T-helper 2 cell treated with Interferon-gamma antibody and Interleukin-4, amounts not matched to agents 100 ng/mL and 5 ng/mL, for 36 hours (primary cell): ENCODE measurements around the gene MRPS10. TPM values are rescaled to one million over a fixed set of nuclear protein-coding genes. Genes with fewer than 3 reads are reported as not detected.
"Not testable (repeated sequence)": the region's sequence is repeated elsewhere in the genome, so short reads cannot be mapped to it uniquely, and the experiment has no call there.

Source experiments
- intact Hi-C: fragments of 100-400 bp; cut with micrococcal nuclease; formaldehyde crosslinking; loops from one replicate; pipeline ENCODE4 v1.15.1; 2023
- total RNA-seq: library from RNA; stranded (reverse); gene quantifications from 2 replicates; pipeline ENCODE4 v1.2.3, GENCODE V29; 2022

MRPS10 gene
- total RNA-seq, 1 donor from 2014 or later, result 35.9 TPM

DNA sequence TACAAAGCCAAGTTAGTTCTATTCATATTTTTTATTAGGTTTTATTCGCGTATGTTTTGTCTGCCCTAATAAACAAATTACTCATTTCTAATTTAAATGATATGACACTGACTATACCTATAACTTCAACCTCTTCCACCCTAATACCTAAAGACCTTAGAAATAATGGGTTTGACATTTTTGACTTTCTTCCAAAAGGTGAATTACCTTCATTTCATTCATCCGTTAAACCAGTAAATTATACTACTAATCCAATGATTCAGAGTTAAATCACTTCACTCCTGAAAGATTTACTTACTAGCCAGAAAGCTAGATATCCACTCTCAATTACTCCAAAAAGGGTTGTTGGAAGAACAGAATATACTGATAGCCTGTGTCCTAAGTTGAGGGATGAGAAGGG, 5.2 kb downstream of the MRPS10 start:
- intact Hi-C loops, result no loop called here

DNA sequence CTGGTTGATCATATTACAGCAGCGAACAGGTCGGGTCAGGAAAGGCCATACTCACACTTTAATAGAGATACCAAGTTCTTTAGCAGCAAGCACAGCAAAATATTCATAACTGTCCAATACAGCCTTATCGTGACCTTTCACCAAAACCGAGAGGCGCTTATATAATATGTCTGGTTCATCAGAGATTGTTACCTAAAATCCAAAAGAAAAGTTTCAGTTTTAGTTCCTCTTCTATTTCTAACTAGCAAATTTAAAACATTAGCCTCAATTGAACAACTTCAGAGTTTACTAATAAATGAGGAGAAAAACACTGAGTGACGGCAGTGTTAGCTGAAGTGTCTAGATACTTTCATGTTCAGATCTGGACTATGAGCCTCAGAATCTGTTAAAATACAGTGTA, 5.9 kb downstream of the MRPS10 start:
- intact Hi-C loops, result no loop called here

DNA sequence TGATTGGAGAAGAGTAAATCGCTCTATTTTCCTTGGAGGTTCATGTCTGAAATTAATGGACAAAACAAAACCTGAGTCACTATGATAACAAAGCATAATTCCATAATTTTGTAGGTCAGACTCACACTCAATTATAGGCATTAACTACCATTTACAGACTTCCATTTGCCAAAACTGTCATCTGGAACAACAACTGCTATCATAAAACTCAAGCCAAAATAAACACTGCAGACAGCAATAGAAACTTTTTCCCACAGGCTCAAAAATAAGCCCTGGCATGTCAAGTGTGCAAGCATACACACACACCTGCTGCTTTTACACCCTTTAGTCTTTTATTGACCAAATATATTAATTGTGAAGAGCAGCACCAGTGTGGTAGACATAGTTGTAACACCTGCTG, 7.1 kb downstream of the MRPS10 start:
- intact Hi-C loops, result no loop called here

DNA sequence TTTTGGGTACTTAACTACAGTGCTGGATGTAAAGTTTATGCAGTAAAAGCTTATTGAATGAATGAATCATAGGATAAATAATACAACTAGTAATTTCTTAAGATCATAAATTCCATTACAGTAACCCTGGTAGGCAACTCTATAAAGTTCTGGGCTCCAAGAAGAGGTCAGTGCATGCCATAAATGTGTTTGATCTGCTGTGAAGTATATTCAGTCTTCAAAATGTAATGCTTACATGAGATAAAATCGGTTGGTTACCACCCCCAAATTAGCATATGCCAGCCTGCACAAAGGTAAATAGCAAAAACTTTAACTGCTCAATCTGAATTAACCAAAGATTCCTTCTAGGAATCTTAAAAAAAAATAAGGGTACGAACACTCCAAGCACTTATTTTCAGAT, 10.1 kb downstream of the MRPS10 start:
- intact Hi-C loops, result not testable (repeated sequence)

DNA sequence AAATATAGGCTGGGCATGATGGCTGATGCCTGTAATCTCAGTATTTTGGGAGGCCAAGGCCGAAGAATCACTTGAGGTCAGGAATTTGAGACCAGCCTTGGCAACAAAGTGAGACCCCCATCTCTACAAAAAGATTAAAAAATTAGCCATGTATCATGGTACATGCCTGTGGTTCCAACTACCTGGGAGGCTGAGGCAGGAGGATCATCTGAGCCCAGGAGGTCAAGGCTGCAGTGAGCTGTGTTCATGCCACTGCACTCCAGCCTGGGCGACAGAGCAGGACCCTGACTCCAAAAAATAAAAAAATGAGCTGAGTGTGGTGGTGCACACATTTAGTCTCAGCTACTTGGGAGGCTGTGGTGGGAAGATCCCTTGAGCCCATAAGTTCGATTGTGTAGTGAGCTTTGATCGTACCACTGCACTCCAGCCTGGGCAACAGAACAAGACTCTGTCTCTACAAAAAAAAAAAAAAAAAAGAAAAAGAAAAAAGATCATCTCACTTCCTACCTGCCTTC, 12.8 kb downstream of the MRPS10 start:
- intact Hi-C loops, result no loop called here

DNA sequence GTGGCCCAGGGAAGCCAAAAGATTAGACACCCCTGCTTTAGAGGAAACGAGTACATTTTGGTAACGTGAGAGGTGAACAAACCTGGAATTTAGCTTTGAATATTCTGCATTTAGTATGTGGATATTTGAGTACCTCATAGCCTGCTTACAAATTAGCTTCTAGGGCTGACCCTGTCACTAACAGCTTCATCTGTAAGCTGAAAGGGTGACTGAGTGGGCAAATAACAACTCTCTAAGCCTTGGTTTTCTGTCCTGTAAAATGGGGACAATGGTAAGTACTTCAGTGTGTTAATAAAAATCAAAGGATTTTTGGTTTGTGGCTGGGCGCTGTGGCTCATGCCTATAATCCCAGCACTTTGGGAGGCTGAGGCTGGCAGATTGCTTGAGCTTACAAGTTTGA, 14.5 kb downstream of the MRPS10 start:
- intact Hi-C loops, result no loop called here

DNA sequence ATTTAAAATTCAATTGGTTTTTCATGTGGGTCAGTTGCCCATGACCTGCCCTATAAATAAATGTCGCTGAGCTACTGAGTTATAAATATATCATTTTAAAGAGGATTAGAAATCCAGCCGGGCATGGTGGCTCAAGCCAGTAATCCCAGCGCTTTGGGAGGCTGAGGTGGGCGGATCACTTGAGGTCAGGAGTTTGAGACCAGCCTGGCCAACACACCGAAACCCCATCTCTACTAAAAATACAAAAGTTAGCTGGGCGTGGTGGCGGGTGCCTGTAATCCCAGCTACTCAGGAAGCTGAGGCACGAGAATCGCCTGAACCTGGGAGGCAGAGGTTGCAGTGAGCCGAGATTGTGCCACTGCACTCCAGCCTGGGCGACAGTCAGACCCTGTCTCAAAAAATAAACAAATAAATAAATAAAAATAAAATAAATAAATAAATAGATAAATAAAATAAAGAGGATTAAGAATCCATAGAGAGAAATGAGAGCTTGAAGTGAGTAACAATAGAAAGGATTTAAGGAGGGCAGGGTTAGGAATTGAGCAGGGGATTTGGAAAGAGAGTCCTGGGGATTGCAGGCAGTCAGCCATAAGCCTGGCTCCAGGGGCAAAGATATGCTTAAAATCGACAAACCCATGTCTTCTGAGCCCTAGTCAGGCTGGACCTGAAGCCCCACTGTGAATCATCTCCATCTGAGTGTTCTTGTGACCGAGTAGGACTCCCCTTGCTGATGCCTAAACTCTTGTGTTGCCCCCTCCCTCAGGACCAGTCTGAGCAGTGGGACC, 15.3 kb downstream of the MRPS10 start:
- intact Hi-C loops, result not testable (repeated sequence)

DNA sequence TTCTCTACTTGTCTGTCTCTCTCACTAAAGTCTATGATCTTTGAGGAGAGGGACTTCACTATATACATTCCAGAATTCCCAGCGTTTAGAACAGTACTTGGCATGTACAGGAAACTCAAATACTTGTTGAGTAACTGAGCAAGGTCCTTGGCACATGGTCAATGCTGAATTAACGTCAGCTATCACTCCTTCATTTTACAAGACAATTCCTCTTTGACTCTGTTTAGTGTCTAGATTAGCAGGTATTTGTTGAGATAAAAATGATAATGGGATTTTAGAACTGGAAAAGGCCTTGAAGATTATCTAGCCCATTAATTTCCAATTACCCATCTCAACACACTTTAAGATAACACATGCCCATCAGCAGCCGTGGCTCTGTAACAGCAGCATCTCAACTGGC, 16.3 kb downstream of the MRPS10 start:
- intact Hi-C loops, result no loop called here

DNA sequence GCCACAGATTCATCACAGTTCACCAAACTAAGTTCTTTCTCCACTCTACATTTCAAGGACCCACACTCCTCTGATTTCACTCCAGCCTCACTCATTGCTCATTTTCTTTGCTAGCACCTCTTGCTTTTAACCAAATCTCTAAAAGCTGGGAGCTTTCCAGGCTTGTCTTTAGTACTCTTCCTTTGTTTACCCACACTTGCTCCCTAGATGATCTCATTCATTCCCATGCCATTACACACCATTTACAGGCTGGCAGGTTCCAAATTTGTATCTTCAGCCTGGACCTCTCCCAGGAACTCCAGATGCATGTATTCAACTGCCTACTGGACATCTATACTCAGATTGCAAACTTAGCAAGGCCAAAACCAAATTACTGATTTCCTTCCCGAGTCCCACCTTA, 17.6 kb downstream of the MRPS10 start:
- intact Hi-C loops, result no loop called here

DNA sequence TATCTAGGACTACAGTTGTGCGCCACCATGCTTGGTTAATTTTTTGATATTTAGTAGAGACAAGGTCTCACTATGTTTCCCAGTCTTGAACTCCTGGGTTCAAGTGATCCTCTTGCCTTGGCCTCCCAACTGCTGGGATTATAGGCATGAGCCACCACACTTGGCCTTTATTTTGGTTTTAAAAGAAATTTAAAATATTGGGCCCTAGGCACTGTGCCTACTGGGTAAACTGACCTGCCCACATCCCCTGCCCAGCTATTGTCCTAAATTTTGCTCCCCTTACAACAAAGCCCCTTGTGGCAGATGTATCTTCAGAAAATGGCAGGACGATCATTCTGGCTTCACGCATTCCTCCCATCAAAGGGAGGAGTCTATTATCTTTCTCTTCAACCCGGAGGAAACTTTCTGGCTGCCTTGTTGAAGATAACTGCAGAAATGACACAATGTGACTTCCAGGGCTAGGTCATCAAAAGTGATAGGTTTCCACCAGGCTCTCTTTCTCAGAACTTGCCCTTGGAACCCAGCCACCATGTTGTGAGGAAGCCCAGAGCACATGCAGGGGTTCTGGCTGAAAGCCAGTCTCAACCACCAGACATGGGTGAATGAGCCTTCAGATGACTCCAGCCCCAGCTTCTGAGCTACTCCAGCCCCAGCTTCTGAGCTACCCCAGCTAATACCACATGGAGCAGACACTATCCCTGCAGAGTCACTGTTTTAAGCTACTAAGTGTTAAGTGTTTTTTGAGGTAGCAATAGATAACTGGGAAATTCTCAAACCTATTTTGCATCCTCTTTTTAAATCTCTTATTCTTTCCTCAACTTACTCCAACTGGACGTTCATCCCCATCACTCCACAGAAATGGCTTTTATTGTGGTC, 18.3 kb downstream of the MRPS10 start:
- intact Hi-C loops, result no loop called here

DNA sequence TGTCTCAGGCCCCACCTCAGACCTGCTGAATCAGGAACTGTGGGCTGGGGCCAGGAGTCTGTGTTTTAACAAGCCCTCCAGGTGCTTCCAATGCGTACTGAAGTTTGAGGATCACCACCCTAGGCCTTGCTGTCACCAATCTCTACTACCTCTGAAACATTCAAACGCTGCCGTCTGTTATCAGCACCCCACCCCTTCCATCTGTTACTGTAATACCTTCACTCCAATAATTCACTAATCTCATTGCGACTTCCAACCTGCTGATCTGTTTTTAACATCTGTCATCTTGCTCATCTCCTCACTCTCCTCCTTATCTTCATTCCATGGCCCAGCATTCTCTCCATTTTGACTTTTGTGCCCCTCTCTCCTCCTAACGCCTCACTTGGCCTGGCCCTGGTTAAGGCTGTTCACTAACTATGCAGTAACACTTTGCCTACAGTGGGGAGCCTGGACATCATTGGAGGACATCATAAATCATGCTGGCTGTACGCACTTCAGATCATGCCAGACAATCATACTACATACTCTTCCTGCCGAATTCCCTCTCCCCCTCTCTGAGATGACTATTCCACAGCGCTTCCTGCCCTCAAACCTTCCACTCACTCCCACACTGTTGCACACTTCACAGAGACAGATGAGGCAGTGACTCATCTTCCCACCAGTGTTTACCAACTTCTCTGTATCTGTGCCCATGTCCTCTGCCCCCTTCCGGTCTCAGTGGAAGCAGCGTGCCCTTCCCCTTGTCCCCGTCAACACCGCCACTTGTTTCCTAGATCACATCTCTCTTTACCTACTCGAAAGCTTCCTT, 19.9 kb downstream of the MRPS10 start:
- intact Hi-C loops, result no loop called here

DNA sequence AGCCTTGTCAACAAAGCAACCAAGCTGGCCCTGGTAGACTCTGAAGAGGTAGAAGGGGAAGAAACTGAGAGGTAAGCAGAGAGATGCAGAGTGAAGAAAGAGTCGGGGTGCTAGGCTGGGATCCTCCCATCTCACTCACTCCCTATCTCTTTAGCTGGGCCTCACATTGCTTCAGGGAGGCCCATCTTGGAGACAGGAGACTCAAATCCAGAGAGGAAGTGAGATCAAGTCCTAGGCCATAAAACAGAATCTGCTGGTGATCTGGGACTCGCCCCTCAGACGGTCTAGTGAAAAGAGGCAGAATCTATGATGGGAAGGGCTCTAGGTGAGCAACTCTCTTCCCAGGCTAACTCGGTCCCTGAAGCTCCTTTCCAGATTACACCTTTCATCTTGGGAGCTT, 22.2 kb downstream of the MRPS10 start:
- intact Hi-C loops, result no loop called here

DNA sequence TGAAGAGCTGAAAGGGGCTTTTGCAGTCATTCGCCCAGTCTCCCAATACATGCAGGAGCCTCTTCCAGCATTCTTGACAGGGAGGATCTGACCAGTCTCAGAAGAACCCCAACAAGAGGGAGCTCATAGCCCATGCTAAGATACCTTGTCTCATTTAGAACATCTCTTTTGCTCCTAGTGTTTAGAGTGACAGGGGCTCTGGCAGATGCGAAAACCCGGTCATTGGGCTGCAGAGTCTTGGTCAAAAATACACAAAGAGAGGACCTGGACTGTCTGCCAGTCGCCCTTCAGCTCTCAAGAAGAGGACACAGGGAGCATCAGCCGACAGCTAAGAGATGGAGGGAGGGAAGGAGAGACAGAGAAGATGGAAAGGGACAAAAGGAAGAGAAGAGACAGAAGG, 23.6 kb downstream of the MRPS10 start:
- intact Hi-C loops, result no loop called here

DNA sequence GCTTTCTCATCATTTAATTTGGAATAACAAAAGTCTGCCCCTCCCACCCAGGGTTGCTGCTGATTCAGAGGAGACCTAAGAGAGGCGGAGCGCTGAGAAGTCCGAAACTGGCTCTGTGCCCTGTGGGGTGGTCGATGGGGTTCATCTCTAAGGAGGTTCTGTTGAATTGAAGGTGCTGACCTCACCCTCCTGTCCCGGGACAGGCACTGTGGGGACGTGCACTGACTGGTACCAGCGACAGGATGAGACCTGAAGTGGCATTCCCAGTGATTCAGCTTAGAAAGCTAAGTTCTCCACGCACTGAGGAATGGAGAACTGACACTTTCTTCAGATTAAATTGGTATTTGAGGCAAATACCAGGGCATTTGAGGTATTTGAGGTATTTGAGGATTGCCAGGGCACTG, 24.2 kb downstream of the MRPS10 start:
- intact Hi-C loops, result no loop called here

DNA sequence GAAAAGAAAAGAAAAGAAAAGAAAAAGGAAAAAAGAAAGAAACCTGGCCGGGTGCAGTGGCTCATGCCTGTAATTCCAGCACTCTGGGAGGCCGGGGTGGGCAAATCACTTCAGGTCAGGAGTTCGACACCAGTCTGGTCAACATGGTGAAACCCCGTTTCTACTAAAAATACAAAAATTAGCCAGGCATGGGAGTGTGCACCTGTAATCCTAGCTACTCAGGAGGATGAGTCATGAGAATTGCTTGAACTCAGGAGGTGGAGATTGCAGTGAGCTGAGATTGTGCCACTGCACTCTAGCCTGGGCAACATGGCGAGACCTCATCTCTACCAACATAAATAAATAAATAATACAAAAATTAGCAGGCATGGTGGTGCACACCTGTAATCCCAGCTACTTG, 25.3 kb downstream of the MRPS10 start:
- intact Hi-C loops, result not testable (repeated sequence)

DNA sequence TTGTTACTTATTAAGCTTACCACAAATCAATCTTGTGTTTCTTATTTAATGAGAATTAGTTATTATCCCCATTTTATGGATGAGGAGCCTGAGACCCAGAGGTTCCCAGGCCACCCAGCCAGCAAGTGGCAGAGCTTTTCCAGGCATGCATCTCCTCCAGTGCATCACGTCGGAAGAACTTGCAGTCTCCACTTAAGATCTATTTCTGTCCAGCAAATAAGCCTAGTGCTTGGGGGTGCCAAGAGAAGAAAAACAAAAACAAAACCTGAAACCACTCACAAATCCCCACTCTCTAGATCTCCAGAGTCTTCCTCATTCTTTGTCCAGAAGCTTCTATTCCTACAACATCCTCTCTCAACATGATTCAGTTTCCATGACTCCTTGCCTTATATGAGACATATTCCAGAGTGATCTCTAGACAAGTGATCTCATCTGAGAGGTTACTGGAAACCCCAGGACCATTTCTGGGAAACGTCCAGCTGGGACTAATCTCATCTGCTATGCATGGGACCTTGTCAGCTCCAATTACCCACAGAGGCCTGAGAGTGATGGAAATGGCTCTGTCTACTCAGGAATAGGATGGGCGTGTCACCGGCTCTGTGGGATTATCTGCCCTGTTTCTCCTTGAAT, 27.0 kb downstream of the MRPS10 start:
- intact Hi-C loops, result no loop called here

DNA sequence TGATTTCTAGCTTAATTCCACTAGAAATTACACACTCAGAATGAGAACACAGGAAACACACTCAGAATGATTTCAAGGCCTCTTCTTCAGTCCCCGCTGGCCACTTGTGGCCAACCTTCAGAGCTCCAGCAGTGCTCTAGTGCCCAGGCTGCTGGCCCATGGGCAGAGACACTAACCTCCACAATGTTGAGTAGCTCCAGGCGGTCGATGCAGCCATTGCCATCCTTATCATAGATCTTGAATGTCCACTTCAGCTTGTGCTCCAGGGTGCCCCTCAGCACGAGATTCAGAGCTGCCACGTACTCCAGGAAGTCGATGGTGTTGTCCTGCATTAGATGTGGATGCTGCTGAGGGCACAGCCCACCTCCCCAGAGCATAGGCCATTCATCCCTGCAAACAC, 29.3 kb downstream of the MRPS10 start:
- intact Hi-C loops, result no loop called here

DNA sequence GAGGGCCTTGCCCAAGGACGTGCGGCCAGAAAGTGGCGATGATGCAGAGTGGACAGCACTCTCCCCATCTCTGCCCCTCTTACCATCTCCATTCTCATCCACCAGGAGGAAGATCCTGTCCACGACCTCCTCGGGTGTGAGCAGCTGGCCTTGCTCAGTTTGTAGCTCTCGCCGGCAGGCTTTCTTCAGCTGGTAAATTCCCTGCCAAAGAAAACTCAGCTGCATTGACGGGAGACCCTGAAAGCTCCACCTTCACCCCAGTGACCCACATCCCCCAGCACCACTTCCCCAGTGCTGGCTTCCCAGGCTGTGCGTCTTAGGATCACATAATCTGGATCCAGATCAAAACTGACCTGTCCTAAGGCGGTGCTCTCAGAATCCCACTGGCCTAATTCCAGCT, 32.1 kb downstream of the MRPS10 start:
- intact Hi-C loops, result no loop called here

DNA sequence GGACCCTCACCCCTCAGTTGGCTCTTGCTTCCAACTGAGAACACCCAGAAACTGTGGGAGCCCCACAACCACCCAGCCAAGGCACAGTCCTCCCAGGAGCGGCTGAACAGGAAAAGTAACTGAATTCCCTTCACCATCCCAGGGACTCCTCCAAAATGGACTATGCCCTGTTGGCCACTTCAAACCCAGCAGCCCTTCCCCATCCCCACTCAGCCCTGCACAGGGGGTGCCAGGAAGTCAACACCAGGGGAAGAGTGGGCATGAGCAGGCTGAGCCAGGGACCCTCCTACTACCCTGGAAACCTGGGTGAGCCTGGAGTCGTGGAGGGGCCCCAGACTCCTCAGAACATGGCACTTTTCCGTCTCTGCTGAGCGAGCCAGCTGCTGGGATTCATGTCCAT, 33.2 kb downstream of the MRPS10 start:
- intact Hi-C loops, result no loop called here

DNA sequence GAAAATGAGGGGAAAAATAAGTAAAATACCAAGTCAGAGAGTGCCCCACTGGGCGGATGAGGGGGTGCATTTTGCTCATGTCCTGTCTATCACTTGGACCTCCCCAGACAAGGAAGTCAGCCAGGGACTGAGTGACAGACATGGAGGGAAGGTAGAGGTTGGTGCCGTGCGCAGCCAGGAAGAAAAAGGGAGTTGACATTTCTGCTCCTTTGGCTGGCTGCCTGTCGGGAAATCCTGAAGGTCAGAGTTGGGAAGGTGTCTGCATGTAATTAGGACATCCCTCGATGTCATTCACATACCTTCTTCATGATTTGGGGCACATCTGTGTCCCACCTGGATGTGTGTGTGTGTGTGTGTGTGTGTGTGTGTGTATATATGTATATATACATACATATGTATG, 35.6 kb downstream of the MRPS10 start:
- intact Hi-C loops, result no loop called here

DNA sequence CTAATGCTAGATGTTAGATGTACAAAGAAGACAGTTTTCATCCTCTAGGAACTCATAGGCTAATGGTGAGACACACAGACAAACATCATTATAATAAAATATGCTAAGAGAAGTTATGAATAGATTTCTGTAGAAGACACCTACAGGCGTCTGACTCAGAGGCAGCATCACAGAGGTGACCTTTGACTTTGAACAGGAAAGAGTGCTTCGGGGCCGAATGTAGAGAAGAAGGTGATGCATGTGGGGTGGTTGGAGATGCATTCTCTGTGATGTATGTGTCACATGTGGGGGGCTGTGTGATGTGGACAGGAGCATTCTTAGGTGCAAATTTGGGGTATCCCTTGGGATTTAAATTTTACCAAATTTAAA, 37.7 kb downstream of the MRPS10 start:
- intact Hi-C loops, result no loop called here
